ENCODE measurements around the gene KLF11.
"Not testable (repeated sequence)": the region's sequence is repeated elsewhere in the genome, so short reads cannot be mapped to it uniquely, and the experiment has no call there.

KLF11 gene

DNA sequence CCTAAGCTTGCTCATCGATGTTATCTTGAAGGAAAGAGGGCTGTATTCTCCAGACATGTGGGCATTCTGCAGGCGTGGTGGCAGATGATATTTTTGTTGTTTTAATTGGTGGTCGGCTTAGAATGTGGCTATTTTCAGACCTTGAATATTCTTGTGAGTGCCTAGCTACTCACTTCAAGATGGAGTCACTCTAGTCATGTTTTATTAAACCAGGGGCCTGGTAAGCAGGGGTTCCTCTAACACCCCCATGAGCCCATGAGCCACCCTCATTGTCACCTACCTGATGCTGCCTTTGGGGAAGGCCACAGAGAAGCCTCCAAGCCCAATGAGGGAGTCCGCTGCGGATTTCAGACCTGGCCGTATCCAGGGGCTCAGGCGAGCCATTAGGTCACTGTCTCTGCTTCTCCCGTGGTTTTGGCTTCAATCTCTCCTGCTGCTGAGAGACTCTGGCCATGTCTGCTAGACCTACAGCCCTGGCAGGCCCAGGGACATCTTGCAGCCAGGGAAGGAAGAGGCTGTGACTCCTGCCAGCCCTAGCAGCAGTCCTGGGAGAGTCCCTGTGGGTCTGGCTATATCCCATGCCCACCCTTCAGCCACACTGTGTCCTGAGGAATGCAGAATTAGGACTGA lies 16.3 kb upstream of the KLF11 start:
- DNase-seq (ENCODE audit: low read depth), result no peak

DNA sequence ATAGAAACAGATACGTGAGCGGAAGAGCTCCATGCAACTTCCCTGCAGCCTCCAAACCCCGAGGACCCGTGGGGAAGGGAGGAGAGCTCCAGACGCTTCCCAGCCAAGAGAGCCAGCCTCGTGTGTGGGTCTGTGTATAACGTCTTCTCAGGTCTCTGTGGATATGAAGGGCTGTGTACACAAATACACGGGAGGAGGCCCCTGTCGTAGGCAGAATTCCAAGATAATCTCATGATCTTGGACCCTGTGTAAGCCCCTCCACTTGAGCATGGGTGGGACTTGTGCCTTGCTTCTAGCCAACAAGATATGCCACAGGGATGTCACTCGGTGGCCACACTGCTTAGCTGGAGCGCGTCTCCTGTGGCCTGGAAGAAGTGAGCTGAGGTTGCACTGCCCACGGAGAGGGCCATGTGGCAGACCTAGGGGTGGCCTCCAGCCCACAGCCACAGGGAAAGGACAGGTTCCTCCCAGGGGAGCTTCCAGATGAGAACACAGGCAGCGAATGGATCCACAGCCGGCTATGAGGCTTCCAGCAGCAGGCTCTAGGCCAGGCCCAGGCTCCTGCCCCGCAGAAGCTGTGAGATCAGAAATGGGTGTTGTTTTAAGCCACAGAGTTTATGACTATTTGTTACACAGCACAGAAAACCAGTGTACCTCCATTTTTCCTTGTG lies 15.6 kb upstream of the KLF11 start:
- no peak for DNase-seq (ENCODE audit: low read depth)

DNA sequence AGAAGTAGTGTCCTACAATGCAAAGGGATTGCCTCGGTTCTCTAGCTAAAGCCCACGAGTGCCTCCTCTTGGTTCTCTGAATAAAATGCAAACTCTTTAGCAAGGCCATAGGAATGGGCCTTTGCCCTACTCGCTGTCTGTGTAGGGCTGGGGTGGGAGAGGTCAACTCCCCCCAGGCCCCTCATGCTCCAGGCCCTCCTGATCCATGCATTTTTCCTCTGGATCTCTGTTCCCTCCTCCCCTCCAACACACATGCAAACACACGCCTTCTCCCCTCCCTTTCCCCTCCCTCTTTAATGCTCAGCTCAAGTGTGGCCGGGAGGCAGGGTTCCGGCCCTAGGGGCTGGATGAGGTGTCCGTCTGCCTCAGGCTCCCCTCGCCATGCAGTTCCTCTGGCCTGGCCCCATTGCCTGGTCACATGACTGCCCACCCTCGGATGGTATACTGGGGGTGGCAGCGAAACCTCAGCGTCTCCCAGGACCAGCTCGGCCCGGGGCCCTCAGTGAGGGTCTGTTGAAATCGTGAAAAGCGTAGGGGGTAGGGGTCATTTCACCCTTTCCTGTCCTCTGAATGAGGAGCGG lies 14.9 kb upstream of the KLF11 start:
- no peak for DNase-seq (ENCODE audit: low read depth)

DNA sequence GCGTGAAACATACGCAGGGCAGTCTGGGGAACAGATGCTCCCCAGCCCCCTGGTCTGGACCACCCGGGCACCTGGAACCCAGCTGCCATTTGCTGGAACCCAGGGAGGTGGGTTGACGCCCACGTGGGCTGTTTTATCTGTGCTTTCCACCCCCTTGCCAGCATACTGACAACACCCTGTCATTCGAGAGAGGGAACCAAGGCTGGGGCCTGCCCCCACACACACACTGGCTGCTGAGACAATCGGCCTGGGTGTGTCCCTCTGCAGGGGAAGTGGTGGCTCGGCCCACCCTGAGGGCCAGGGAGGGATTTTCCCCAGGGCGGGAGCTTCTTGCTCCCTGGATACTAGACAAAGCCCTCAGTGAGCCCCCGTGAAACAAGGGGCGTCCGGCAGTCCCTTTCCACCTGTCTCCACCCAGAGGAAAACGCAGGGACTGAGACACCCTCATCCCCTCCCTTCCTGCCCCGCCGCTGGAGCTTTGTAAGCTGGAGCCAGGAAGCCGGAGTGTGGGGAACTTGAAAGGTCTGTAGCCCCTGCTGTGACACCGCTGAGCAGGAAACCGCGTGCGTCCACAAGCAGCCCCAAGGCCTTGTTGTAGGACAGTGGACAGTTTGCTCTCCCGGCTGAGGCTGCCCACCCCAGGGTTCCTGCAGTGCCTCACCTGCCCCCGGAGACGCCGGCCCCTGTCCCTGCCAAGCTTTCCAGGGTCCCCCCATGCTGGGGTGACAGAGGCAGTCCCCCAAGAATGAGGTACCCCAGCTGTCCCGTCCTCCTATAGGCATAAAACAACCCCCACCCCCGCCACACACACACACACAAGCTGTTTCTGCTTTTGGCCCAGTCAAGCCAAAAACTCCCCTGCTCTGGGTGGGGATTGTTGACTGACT lies 14.1 kb upstream of the KLF11 start:
- no peak for DNase-seq (ENCODE audit: low read depth)

DNA sequence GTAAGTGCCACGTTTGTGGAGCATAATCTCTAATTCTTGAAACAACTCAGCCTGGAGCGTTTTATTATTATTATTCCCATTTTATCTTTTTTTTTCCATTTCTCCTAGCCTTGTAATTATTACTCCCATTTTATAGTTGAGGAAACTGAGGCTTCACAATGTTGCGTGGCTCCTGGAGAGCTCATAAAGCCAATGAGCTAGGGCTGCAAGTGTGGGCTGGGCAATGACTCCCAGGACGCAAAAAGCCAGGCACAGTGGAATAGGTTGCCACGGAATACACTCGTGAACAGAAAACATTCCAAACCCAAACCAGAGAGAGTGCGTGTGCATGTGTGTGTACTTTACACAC lies 13.5 kb upstream of the KLF11 start:
- no peak for DNase-seq (ENCODE audit: low read depth)

DNA sequence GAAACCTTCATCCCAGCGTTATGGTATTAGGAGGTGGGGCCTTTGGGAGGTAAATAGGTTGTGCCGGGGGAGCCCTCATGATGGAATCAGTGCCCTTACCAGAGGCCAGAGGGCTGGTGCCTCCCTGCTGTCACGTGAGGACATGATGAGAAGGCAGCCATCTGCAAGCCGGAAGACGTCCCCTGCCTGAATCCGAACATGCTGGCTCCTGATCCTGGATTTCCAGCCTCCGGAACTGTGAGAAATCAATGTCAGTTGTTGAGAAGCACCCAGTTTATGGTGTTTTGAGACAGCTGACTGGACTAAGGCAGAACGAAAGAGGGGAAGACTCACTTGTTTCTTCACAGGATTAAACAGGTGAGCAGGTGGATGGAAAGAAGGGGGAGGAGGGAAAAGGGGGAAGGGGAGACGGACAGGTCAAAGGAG lies 13.0 kb upstream of the KLF11 start:
- DNase-seq (ENCODE audit: low read depth), result no peak

DNA sequence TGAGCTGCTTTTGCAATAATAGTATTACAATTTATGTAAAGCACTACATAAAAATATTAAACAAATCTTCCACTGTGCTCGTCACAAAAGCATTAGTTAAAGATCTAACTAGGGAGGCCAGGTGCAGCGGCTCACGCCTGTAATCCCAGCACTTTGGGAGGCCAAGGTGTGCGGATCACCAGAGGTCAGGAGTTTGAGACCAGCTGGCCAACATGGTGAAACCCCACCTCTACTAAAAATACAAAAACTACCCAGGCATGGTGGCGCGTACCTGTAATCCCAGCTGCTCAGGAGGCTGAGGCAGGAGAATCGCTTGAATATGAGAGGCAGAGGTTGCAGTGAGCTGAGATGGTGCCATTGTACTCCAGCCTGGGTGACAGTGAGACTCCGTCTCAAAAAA lies 12.6 kb upstream of the KLF11 start:
- not testable (repeated sequence) for DNase-seq (ENCODE audit: low read depth)

DNA sequence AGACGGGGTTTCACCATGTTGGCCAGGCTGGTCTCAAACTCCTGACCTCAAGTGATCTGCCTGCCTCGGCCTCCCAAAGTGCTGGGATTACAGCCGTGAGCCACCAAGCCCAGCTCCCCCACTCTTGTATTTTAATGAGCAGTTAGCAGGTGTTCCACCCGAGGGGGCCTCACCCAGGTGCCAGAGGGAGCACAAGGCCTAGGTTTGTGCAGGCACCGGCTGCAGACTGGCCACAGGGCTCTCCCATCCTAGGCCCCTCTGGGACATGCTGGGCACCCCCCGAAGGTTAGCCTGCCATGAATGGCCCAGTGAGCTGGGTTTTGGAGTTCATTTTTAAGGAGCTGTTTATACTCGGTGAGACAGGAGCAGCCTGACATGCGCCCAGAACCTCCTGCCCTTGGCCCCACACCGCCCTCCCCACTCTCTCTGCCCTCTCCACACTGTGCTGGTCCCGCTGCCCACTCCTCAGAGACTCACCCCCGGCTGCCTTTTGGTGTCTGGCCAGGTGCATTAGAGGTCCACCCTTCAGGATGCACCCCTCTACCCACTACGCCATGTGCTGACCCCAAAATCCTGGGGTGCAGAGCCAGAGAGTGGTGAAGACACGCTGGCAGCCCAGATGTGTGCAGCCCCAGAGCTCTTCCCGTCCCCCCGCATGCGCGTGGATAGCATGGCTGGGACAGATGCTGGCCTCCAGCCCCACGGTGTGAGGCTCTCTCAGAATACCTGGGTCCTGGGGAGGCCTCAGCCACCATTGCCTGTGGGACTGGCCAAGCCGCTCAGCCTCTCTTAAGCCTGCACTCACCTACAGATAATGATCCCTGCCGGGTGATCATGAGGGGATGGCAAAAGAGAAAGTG lies 11.2 kb upstream of the KLF11 start:
- DNase-seq (ENCODE audit: low read depth), result no peak

DNA sequence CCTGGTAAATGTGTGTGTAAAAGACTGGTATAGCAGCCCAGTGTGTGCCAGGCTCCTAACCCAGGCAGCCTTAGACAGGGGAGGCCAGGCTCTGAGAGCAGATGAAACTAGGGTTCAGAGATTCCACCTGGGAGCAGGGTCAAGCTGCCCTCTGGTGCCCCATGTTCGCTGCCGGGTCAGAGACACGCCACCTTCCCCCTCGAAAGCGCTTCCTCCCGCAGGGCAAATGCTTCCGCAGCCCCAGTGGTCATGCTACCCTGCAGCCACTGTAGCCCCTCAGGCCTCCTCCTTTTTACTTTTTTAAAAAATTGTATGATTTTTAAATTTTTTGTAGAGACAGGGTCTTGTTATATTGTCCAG lies 10.6 kb upstream of the KLF11 start:
- DNase-seq (ENCODE audit: low read depth), result no peak

DNA sequence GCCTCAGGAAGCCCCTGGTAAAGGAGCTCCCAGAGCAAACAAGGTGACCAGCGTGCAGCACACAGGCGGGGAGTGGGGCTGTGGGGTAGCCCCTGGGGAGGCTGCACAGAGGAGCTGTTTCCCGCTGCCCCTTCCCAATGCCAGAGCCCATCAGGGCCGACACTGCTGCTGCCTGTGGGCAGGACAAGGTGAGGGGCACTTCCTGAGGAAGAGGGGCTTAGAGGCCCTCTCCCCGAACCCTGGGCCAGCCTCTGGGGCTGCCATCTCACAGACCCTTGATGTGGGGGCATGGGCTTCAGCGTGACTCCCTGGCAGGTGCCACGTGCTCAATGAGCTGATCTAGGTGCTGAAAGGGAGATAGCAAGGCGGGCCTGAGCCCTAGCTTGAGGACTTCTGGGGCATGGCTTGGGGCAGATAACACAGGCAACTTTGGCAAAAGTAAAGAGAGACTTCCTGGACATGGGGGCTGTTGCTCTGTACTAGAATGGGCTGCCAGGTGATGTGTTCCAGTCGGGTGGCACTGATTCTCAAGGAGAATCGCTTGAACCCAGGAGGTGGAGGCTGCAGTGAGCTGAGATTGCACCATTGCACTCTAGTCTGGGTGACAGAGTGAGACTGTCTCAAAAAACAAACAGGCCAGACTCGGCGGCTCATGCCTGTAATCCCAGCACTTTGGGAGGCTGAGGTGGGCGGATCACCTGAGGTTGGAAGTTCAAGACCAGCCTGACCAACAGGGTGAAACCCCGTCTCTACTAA lies 9.9 kb upstream of the KLF11 start:
- no peak for DNase-seq (ENCODE audit: low read depth)

DNA sequence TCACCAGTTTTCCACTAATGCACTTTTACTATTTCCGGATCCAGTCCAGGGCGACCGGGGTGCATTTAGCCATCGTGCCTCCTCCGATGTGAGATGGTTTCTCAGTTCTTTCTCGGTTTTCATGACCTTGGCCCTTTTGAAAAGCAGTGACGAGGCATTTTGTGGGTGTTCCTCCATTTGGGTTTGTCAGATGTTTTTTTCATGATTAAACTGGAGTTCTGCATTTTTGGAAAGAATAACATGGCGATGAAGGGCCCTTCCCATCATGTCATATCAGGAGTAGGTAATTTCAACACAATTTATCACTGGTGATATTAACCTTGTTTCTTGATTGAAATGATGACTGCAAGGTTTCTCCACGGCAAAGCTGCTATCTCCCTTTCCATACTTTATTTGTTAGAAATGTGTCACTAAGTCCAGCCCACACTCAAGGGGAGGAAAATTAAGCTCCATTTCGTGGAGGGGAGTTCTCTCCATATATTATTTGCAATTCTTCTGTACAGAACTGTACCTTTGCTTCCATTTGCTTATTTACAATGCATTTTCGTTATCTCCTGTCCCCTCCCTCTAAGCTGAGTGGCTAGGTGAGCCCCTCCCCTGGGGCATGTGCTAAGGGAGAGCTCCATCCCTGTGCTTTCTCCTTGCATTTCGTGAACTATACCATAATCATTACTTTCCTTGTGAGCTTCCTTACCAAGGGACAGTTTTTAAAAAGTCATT lies 8.9 kb upstream of the KLF11 start:
- DNase-seq (ENCODE audit: low read depth), result no peak

DNA sequence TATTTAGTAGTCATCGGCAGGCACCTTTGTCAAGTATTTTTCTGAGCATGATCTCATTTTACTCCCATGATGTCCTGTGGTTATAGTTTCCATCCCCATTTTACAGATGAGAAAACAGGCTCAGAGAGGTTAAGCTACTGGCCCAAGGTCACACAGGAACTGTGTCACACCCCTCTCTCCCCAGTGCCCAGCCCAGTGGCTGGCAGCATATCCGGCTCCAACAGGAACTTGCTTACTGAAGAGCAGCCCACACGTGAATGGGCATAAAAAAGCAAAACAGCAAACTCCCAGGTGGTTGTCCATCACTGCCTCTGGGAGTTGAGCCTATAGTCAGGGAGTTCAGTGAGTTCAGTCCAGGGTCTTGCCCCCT lies 8.3 kb upstream of the KLF11 start:
- no peak for DNase-seq (ENCODE audit: low read depth)

DNA sequence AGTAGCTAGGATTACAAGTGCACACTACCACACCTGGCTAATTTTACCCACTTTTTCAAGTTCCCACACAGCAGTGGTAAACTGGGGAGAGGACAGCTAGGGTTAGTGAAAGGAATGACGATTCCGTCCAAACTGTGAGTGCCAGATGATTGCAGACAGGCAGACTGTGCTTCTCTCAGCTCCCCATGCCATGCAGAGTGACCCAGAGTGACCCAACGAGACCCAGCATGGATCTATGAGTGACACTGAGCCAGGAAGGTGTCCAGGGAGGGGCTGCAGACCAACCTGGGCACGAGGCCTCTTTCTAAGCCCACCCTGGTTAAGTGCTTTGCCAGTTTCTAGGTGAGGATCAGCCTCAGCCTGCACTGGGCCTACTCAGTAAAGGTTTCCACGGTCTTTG lies 7.7 kb upstream of the KLF11 start:
- no peak for DNase-seq (ENCODE audit: low read depth)

DNA sequence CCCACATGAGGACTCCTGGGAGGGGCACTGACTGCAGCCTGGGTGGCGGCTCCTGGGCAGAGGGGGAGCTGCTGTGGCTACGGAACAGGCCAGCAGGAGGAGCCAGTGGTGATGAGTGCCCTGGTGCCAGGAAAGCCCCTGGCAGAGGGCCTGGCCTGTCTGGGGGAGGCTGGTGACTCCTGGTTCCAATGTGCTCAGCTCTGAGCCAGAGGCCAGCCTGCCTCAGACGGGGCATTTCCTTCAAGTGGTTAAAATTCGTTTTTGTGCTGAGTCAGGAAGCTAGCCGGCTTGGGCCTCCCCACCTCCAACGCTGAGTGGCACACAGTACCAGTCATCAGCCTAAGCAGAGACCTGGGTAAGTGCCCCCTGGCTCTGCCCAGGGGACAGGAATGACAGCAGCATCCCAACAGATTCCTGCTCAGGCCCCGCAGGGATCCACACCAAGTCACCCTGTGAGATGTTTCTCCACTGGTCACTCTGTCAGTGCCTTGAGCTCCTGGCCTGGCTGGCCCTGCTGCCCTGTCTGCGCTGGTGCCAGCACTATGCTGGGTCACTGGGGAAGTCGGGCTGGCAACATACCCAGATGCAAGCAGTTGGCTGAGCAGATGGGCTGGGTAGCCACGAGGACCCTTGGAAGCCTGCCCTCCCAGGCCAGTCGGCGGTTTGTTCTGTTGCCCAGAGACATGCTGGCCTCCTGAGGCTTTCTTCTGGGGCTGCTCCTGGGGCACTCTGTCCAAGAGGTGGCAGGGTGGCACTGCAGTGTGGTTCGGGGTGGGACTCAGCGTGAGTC lies 7.1 kb upstream of the KLF11 start:
- no peak for DNase-seq (ENCODE audit: low read depth)

DNA sequence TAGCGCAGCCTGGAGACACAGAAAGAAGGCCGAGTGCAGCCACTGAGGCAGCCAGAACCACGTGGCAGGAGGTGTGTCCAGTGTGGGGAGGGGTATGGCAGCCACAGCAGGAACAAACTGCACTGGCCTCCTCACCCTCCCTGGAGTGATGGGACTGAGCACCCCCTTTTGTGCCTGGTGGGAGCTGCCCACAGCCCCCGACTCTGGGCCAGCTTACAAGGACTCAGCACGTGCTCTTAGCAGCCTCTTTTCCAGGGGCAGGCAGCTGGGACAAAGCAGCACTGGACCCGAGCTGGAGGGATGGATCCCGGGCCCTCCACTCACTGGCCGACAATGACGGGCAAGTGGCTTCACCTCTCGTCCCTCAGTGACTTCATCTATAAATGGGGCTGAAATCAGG lies 5.2 kb upstream of the KLF11 start:
- no peak for DNase-seq (ENCODE audit: low read depth)

DNA sequence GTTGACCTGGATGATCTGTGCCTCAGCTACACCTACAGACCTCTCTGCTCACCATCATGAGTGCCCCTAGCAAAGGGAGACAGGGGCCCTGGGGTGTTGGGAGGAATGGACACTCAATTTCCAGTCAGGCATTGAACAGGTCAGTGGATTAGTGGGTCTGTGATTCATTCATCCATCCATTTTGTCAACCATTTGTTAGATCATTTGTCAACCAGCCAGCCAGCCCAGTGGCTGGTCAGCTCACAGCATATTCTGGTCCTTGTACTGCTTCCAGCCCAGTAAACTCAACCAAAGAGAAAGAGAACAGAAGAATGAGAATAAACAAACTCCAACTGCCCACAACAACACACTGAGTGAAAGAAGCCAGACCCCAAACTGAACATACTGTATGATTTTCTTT lies 4.6 kb upstream of the KLF11 start:
- DNase-seq (ENCODE audit: low read depth), result no peak

DNA sequence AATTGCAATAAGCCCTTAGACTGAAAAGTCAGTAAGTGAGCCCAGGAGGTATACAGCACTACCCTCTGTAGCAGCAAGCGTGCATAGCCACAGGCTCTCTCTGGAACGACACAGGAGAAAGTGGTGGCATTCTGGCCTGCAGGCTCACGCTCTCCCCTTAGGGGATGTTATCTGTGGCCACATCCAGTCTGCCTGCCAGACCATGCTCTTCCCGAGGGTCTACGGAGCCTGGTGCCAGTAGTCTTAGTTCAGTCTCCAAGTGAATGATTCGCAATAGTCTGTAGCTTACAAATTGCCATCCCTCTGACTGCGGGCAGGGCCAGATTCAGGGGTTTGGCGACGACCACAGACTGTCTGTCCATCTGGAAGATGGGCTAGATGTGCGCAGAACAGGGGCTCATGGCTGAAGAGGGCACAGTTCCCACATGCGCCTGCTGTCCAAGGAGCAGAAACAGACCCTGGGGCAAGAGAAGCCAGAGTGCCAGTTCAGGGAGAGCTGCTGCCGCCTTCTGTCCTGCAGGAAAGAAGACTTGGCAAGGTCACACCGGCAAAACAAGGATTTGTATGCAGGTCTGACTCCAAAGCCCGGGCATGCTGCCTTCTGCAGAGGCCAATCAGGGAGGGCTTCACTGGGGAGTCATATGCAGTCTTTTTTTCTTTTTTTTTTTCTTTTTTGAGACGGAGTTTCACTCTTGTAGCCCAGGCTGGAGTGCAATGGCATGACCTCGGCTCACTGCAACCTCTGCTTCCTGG lies 3.5 kb upstream of the KLF11 start:
- no peak for DNase-seq (ENCODE audit: low read depth)

DNA sequence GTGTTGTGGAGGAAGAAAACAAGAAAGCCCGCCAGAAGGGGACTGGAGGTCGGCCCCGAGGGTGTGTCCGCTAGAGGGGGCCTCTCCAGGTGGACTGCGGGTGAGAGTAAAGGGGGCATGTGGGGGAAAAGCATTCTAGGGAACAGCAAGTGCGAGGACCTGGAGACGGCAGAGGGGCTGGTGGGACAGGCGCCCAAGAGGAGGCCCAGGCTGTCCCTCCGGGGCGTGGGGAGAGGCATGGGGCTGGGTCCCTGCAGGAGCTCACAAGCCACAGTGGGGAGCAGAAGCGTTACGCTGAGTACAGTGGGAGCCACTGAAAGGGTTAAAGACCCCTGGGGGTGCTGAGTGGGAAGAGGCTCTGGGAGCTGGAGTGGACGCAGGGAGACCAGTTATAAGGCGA lies 1.6 kb upstream of the KLF11 start:
- DNase-seq (ENCODE audit: low read depth), result no peak
